HG03060 (cell line): ENCODE measurements around the gene ZNF468.
"Not testable (repeated sequence)": the region's sequence is repeated elsewhere in the genome, so short reads cannot be mapped to it uniquely, and the experiment has no call there.

Source experiments
- ATAC-seq: cut with Tn5 transposase; IDR thresholded peaks from one replicate; pipeline ENCODE4 v1.9.1; 2021; ENCODE audit warnings: low read depth, moderate number of reproducible peaks; ENCODE audit not compliant: unreplicated experiment

The ZNF468 gene

DNA sequence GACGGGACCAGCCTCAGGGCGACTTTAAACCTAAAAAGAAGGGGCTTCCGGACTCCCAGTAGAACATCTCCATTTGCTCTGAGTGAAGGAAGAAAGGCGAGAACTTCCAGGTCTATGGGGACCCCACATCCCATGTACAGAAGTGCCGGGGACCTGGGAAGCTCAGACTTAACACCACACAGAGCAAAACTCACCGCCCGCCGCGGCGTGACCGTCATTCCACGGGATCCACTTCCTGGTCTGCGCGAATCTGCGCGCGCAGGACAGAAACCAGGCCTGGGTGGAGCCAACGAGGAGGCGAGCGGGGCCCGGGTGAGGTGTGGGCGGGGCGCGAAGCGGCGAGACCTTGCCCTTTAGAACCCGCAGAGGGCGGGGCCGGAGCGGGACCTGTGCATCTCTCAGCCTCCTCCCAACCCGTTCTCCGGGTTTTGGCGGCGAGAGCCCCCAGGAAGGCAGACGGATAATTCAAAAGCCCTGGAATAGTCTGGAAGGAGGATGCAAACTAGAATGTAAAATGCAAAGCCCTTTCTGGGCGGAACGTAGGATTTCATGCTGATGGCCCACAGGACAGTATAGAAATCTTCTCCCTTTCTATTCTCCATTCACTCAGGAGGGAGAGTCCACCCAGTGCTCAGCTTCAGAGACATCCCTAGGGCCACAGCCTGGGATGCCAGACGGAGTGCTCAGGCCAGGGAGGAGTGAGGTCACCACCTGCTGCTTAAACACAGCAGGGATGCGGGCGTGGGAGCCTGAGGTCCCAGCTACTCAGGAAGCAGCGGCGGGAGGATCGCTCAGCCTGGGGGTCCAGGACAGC lies at the start of gene ZNF468:
TSS of gene ZNF468 (minus strand) at position 242 of the 814 bp plus-strand sequence. CDS start 3,347 bp downstream, outside the sequence.
- peak; percentile 70 for ATAC-seq

DNA sequence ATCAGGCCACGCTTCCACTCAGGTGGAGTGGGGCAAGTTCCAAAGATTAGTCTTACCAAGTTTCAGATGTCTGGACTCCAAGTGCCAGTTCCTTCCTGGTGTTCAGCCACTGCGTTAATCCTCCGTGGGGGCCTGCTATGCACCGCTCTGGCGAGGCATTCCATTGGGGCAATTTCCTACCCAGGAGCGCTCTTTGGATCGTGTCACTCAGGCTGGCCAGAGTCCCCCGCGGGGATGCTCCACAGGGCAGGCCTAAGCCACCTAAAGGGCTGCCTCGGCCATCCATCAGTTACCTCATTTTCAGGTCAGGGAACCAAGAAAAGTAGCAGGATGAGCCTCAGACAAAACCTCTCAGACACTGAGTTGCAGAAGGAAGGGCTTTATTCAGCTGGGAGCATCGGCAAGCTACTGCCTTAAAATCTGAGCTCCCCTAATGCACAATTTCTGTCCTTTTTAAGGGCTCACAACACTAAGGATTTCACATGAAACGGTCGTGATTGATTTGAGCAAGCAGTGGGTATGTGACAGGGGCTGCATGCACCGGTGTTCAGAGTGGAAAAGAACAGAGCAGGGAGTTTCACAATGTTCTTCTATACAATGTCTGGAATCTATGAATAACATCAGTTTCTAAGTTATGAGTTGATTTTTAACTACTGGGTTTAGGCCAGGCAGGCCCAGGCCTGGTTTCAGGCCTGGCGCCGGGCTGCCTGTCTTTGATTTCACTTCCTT lies 46.8 kb upstream of the ZNF468 start:
- ATAC-seq: not testable (repeated sequence)

DNA sequence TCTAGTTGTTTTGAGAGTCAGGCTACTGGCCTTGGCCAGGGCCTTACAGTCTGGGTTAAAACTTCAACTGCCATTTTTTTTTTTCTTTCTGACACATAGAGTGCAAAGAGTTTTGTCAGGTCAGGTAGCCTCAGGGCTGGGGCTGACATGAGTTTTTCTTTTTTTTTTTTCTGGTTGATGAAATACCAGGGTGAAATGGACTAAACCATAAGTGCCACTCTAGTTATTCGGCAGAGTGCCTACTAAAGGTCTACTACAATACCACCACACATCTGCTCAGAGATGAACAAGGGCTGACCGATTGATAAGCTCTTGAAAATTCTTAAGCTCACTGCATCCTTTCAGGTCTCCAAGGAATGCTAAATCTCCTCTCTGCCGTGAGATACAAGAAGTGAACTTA lies 44.4 kb upstream of the ZNF468 start:
- ATAC-seq: no peak

DNA sequence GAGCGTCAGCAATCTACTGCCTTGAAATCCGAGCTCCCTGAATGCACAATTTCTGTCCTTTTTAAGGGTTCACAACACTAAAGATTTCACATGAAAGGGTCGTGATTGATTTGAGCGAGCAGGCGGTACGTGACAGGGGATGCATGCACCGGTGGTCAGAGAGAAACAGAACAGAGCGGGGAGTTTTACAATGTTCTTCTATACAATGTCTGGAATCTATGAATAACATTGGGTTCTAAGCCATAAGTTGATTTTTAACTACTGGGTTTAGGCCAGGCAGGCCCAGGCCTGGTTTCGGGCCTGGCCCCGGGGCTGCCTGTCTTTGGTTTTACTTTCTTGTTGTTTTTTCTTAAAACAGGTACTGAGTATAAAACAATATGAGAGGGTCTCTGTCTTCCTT lies 41.2 kb upstream of the ZNF468 start:
- not testable (repeated sequence) for ATAC-seq

DNA sequence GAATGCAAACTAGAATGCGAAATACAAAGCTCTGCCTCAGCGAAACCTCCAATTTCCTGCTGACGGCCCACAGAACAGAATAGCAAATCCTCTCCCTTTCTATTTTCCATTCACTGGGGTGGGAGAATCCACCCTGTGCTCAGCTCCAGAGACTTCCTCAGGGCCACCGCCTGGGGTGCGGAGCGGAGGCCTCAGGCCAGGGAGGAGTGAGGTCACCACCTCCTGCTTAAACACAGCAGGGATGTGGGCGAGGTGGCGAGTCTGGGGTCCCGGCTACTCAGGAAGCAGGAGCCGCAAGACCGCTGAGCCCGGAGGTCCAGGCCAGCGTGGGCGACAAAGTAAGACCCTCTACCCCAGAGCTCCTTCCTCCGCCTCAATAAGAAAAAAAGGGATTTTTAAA lies 40.7 kb upstream of the ZNF468 start:
- no peak for ATAC-seq

DNA sequence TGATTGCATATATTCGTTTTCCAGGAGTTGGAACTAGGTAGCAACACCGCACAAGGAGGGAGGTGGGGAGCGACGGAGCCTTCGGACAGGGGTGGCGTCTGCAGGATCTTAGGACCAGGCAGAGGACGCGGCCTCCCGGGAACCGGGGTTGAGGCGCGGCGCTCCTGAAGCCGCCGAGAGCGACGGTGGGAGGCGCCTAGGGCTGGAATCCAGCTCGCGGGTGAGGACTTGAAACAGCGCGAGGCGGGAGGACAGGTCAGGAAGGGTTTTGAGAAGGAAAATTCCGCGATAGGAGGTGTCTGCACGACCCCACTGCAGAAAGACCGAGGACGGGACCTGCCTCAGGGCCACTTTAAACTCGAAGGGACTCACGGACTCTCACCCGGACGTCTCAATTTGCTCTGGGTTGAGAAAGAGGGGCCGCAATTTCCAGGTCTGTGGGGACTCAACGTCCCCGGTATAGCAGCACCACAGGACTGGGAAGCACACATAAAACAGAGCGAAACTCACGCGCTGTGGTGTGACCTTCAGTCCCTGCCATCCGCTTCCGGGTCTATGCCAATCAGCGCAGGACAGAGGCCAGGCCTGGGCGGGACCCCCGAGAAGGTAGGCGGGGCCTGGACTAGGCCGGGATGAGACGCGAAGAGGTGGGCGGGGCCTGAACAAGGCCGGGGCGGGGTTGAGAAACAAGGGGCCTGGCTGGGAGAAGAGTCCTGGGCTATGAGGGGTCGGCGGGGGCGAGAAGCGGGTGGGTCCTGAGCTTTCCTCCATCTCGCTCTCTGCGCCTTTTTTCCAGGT lies 39.9 kb upstream of the ZNF468 start, which contains the start of gene ZNF320:
TSS of gene ZNF320 (minus strand) at position 498 of the 798 bp plus-strand sequence. CDS start 7,380 bp downstream, outside the sequence.
- peak; percentile 85 for ATAC-seq

DNA sequence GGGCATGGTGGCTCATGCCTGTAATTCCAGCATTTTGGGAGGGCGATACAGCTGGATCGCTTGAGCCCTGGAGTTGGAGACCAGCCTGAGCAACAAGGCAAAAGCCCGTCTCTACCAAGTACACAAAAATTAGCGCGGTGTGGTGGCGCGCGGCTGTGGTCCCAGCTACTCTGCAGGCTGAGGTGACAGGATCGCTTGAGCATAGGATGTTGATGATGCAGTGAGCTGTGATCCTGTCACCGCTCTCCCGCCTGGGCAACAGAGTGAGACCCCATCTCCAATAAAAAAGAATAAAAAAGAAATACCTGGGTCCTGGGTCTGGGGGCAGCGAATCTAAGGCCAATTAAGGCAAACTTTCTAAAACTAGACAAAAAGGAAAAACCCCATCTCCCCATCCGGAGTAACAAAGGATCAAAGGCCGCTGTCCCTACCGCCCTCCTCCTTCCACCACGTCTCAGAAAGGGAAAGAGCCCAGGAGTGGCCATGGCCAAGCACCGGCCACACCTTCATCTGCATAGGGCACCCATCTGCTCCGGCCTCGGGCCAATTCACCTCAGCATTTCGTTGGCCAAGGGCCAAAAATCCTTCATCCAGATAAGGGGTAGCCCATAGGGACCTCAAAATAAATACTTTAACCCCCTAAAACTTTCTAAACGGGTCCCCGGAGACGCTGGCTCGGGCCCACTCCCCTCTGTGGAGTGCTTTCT lies 39.2 kb upstream of the ZNF468 start:
- peak; percentile 10 for ATAC-seq

DNA sequence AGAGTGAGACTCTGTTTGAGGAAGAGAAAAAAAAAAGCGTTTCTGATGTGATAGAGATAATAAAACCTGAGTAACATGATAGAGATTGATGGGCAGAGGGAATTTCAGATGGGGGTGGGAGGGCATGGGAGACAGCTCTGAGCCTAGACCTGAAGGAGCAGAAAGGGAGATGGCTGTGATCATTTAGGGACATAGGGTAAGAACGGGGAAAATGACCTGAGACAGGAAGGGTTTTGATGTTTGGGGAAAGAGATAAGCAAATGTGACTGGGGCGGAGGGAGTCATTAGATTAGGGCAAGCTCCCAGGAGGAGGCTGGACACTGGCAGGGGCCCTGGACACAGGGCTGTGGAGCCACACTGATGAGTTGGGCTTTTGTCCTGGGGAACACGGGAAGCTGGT lies 33.9 kb upstream of the ZNF468 start:
- no peak for ATAC-seq

DNA sequence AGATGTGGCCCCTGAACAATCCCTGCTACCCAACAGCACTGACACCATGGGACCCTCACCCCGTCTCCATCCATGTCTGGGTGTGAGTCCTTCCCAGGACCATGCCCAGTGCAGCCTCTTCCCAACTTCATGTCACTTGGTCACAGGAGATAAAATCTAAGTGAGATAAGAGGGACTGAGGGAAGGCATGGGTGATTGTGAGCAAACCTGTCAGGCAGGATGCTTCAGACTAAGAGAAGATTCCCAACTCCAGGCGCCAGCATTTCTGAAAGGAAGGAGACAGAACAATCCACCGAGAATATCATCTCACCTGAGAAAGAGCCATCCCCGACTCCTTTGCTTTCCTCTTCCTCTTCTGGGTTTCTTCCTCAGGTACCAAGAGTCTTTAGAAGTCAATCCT lies 32.5 kb upstream of the ZNF468 start:
- no peak for ATAC-seq

DNA sequence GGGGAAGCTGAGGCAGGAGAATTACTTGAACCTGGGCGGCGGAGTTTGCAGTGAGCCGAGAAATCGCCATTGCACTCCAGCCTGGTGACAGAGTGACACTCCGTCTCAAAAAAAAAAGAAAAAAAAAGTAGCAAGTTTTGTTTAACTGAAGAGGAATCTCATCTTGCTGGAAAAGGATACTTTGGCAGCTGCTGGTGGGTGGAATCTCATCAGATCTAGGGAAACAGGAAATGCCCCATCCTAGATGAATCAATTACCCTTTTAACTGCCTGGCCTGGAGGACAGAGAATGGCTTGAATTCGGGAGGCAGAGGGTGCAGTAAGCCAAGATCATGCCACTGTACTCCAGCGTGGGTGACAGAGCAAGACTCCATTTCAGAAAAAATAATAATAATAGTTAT lies 31.7 kb upstream of the ZNF468 start:
- no peak for ATAC-seq

DNA sequence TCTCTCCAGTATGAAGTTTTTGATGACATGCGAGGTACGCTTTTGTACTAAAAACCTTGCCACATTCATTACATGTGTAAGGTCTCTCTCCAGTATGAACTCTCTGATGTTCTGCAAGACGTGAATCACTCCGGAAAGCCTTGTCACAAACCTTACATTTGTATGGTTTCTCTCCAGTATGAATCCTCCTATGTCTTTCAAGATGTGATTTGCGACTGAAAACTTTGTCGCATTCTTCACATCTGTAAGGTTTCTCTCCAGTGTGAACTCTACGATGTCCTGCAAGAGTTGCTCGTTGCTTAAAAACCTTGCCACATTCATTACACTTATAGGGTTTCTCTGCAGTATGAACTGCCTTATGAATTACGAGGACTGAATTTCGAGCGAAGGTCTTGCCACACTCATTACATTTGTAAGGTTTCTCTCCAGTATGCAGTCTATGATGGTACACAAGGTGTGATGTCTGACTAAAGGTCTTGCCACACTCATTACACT lies 23.5 kb upstream of the ZNF468 start:
- ATAC-seq: no peak

DNA sequence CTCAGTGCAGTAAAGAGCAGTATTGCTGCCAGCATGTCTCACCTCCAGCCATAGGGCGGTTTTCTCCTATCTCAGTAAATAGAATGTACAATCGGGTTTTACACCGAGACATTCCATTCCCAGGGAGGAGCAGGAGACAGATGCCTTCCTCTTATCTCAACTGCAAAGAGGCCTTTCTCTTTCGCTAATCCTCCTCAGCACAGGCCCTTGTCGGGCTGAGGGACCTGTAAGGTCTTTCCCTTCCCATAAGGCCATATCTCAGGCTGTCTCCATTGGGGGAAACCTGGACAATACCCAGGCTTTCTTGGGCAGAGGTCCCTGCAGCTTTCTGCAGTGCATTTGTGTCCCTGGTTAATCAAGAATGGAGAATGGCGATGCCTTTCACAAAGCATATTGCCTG lies 15.6 kb upstream of the ZNF468 start:
- not testable (repeated sequence) for ATAC-seq

DNA sequence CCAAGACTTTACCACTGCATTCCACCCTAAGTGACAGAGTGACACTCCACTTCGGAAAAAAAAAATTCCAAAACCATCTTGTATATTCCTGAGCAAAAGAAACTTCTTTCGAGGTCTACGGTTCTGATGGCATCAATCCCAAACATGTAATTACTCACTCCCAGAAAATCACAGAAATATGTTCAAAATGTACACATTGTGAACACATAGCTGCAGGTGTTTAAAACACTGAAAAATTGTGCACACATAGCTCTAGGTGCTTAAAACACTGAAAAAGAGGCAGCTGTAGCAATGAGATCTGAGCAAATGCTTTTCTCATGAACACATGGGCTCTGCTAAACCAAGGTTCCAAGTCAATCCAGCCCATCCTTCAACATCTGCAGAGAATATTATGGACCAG lies 14.0 kb upstream of the ZNF468 start:
- no peak for ATAC-seq

DNA sequence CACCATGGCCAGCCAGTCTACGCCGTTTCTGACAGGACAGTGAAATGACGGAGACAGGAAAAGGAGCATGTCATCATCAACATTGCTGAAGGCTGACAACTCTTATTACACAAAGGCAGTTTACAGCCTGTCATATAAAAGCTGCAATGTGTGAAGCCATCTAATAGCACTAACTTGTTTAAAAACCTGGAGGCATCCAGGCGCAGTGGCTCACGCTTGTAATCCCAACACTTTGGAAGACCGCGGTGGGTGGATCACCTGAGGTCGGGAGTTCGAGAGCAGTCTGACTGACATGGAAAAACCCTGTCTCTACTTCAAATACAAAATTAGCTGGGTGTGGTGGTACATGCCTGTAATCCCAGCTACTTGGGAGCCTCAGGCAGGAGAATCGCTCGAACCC lies 10.6 kb upstream of the ZNF468 start:
- not testable (repeated sequence) for ATAC-seq

DNA sequence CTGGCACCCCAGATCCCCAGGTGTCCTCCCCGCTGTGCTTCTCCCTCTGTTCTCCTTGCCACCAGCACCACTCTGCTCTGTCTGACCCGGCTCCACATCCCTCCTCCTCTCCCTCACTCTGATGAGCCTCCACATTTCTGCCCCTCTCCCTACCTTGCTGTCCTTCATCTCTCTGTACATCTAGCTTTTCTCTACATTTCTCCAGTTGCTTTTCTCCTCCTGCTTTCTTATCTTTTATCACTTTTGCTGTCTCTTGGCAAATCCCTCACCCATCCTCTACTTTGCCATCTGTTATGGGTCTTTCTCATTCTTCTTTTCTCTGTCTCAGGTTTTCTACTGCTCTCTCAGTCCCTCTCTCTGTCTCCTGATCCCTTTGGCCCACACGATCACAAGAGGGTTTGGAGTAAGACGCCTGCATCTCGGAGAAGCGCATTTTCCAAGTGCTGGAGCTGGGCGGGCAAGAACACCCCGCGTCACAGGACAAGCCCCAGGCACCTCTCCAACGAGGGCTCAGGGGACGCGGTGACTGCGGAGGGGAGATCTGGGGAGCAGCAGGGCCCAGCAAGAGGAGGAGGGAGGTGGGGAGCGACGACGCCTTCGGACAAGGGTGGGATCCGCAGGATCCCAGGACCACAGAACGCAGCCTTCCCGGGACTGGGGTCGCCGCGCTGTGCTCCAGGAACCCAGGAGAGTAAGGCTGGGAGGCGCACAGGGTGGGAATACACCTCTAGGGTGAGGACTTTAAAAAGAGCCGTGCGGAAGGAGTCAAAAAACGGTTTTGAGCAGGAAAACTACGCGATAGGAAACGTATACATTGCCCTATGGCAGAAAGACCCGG lies 660 bp downstream of the ZNF468 start:
- ATAC-seq: peak; percentile 16

DNA sequence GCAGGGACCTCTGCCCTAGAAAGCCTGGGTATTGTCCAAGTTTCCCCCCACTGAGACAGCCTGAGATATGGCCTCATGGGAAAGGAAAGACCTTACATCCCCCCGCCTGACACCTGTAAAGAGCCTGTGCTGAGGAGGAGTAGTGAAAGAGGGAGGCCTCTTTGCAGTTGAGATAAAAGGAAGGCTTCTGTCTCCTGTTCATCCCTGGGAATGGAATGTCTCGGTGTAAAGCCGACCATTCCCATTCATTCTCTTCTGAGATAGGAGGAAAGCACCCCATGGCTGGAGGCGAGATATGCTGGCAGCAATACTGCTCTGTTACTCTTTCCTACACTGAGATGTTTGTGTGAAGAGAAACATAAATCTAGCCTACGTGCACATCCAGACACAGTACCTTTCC lies 10.1 kb downstream of the ZNF468 start:
- not testable (repeated sequence) for ATAC-seq

DNA sequence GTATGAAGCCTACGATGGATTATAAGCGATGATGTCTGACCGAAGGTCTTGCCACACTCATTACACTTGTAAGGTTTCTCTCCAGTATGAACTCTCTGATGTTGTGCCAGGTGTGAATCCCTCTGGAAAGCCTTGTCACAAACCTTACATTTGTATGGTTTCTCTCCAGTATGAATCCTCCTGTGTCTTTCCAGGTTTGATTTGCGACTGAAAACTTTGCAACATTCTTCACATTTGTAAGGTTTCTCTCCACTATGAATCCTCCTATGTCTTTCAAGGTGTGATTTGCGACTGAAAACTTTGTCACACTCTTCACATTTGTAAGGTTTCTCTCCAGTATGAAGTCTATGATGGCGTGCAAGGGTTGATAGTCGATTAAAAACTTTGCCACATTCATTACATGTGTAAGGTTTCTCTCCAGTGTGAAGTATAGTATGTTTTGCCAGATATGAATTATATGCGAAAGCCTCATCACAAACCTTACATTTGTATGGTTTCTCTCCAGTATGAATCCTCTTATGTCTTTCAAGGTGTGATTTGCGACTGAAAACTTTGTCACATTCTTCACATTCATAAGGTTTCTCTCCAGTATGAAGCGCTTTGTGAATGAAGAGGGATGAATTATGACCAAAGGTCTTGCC lies 16.5 kb downstream of the ZNF468 start:
- ATAC-seq: not testable (repeated sequence)

DNA sequence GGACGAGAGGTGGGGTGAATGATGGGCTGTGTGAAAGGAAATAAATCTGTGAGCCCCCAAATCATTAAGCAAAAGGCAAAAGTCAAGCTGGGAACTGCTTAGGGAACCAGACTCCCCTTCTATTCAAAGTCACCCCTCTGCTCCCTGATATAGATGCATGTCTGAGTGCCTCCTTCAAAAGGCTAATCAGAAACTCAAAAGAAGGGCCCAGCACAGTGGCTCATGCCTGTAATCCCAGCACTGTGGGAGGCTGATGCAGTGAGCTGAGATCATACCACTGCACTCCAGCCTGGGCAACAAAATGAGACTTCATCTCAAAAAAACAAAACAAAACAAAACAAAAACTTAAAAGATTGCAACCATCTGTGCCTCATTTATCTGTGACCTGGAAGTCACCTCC lies 23.1 kb downstream of the ZNF468 start:
- not testable (repeated sequence) for ATAC-seq

DNA sequence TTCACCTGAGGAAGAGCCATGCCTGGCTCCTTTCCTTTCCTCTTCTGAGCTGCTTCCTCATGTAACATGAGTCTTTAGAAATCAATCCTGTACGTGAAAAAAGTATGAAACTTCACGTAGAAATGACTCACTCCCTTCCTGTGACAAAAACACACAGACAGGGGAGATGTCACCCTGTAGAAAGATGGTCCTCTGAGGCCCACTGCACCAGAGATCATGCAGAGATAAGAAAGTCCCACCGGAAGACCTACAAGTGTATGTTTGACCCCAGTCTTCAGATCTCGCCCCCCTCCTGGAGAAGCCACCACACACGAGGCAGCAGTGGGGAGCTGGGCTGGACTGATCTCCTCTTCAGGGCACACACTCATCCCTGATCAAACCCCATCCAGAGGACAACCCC lies 23.9 kb downstream of the ZNF468 start:
- ATAC-seq: not testable (repeated sequence)
